Superior temporal gyrus (tissue), 1 donor: Measurements from ENCODE around the gene ZNF77.
"Not testable (repeated sequence)": the region's sequence is repeated elsewhere in the genome, so short reads cannot be mapped to it uniquely, and the experiment has no call there.

Experiments
- DNase-seq: peaks from one replicate; pipeline ENCODE4 v3.0.0-alpha.2; 2016; ENCODE audit errors: extremely low spot score

Gene ZNF77

DNA sequence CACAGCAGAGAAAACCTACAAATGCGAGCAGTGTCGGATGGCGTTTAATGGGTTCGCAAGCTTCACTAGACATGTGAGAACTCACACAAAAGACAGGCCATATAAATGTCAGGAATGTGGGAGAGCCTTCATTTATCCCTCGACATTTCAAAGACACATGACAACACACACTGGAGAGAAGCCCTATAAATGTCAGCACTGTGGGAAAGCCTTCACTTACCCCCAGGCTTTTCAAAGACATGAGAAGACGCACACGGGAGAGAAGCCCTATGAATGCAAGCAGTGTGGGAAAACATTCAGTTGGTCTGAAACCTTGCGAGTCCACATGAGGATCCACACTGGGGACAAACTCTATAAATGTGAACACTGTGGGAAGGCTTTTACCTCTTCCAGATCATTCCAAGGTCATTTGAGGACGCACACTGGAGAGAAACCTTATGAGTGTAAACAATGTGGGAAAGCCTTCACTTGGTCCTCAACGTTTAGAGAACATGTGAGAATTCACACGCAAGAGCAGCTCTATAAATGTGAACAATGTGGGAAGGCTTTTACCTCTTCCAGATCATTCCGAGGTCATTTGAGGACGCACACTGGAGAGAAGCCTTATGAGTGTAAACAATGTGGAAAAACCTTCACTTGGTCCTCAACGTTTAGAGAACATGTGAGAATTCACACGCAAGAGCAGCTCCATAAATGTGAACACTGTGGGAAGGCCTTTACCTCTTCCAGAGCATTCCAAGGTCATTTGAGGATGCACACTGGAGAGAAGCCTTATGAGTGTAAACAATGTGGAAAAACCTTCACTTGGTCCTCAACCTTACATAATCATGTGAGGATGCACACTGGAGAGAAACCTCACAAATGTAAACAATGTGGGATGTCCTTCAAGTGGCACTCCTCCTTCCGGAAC is 27.2 kb downstream of the ZNF77 start:
- no peak for DNase-seq

DNA sequence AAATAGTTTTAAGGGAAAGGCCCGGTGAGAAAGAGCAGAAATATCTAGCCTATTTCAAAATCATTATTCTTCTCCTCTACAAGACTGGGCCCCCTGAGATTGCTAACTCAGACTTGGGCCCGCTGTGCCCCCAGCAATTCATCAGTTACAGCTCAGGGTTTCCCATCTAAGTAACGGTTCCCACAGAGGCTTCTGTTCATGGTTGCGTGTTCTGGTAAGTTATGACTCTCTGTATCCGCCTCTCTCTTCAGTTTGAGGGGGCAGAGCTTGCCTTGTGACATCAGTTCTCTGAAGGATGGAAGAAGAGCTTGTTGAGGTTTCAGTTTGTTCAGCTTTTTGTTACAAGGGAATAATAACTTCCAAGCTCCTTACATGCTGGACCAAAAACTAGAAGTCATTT is 32.5 kb downstream of the ZNF77 start:
- no peak for DNase-seq

DNA sequence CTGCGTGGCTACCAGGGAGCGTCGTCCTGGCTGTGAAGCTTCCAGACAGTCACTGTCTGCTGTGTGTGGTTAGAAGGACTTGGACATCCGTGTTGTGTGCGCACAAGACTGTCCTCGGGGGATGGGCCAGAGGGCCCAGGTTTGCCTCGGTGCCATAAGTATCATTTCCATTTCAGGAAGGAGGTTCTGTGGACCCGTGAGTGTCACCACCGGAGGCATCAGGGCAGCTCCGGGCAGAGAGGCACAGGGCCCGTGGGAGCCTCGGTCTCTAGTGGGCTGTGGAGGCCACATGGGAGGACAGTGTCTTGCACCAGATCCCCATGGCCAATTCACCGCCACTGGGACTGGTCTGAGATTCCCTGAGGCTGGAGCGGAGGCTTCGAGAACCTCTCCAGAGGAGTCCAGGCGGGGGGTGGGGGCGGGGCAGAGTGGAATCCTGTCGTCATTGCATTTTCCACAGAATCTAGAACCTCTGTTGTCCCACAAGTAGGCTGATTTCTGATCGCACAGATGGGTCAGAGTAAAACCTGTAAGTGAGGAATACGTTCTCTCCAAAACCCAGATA is 38.1 kb downstream of the ZNF77 start:
- no peak for DNase-seq

DNA sequence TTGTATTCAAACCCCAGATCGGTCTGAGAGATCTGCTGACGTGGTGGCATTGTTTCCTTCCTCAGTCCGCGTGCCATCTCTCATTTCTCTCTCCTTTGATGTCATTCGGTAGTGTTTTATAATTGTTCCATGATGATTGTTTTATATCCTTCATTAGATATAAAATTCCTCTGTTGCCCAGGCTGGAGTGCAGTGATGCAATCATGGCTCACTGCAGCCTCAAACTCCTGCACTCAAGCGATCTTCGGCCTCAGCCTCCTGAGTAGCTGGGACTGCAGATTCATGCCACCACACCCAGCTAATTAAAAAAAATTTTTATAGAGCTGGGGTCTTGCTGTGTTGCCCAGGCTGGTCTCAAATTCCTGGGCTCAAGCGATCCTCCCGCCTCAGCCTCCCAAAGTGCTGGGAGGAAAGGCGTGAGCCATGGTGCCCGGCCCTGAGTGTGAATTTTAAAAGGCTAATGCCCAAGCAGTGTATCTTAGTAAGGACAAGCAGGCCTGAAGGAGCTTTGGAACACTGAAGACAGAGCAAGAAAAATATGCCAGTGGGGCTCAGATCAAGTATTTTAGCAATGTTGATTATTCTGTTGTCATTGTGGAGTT is 38.8 kb downstream of the ZNF77 start:
- no peak for DNase-seq

GRCh38 chr19:2903326-2903725 is 41.4 kb downstream of the ZNF77 start:
- DNase-seq = not testable (repeated sequence)

DNA sequence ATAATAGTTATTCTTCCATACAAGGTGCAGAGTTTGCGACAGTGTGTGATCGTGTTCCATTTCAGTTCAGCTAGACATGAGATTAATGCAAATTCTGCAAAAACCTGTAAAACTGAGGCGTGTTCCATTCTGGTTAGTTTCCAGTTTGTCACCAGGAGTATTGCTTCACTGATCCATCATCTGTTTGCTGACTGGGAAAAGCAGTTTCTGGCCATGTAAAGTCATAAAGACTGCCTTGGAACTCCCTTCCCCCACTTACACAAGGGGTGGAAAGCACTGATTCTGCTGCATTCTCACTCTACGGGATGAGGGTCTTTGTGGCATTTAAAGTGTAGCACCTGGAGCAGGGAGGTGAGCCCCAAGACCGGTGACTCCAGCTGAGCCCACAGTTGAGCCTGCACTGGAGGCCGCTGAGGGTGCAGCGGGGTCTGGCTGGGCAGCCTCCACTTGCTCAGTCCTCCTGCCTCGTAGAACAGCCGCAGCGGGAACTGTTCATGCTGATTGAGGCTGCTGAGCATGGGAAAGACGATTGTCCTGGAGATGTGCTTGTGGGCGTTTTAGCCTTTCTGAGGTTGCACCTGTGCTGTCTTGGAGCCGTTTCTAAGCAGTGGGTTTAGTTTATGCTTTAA is 42.1 kb downstream of the ZNF77 start:
- DNase-seq = no peak

DNA sequence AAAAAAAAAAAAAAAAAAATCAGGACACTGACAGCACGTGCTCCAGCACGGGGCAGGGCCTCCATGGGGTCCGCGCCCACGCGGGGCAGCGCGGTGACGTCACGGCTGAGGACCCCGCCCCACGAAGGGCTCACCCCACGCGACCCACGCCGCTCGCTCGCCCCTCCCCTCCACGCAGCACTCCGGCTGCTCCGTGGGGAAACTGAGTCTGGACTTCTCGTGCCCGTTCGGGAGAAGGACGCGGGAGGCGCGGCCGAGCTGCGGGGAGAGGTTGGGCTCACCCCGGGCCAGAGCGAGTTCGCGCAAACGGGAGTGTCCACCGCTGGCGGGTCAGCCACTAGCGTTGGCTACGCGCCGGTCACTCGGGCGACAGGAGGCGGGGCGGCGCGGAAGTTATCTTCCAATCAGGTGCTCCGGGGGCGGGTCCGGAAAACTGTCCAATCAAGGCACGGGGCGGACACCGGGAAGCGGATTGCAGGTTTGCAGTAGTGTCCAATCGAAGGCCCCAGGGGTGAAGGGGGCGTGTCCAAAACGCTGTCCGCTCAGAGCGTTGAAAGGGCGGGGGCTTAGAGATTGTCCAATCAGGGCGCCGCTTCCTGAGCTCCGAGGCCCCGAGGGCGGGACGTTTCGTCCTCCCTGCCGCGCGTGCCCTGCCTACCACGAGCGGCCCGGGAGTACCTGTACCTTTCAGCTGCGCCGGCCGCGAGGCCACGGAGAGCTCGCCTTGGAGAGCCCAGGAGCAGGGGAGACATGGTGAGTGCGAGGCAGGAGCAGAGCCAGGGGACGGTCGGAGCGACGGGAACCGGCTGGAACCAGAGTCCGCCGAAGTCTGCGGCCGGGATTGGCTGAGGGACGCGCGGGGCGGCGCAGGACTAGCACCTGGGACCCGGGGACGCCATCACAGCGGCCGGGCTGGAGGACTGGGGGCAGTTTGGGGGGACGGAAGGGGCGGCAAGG is 44.2 kb downstream of the ZNF77 start, which contains the start of gene ZNF57:
Gene ZNF57, plus strand, starts transcription at position 633 of the 957 bp plus-strand sequence. Its CDS starts 118 bp downstream, at position 751.
- DNase-seq = peak; percentile 99

- no peak for DNase-seq
Observed at GRCh38 chr19:2896694-2897093, 48.1 kb downstream of the ZNF77 start.

DNA sequence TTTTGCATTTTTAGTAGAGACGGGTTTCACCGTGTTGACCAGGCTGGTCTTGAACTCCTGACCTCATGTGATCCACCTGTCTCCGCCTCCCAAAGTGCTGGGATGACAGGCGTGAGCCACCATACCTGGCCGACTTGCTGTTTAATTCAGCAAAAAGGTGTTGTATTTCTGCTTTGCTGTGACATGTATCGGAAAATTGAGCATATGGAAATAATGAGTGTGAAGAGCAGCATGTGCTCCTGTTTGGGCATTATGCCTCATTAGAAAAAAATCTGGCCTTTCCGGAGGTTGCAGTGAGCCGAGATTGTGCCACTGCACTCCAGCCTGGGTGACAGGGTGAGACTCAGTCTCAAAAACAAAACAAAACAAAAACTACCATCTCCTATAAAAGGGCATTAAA is 54.2 kb downstream of the ZNF77 start:
- not testable (repeated sequence) for DNase-seq

- no peak for DNase-seq
Observed at GRCh38 chr19:2888731-2889224, 56.0 kb downstream of the ZNF77 start.

GRCh38 chr19:2887391-2887914 is 57.3 kb downstream of the ZNF77 start:
- DNase-seq = peak; percentile 88

- DNase-seq = no peak
Observed at GRCh38 chr19:2885736-2886135, 59.0 kb downstream of the ZNF77 start.

- DNase-seq = no peak
Observed at GRCh38 chr19:2883686-2884439, 60.9 kb downstream of the ZNF77 start.
